Hippocampal formation (tissue), 2 donors: ENCODE data around the gene IQCH.
A peak's percentile ranks its signal among the peaks of the same experiment; 100 is the strongest.

ENCODE experiments used
- DNase-seq, 2 donors: peaks; one replicate each; lab custom pipeline; 2025; lab: John Stamatoyannopoulos, UW

Gene IQCH

GRCh38 chr15:67254238-67255175, at the start of gene IQCH, which contains the start of gene AAGAB:
TSS of gene IQCH (plus strand) at chr15:67254786. CDS start at chr15:67254897, 111 bp downstream.
TSS of gene AAGAB (minus strand) at chr15:67254661. CDS start at chr15:67254631, 30 bp downstream.
- peak; percentile 82 to 96 for DNase-seq

DNA sequence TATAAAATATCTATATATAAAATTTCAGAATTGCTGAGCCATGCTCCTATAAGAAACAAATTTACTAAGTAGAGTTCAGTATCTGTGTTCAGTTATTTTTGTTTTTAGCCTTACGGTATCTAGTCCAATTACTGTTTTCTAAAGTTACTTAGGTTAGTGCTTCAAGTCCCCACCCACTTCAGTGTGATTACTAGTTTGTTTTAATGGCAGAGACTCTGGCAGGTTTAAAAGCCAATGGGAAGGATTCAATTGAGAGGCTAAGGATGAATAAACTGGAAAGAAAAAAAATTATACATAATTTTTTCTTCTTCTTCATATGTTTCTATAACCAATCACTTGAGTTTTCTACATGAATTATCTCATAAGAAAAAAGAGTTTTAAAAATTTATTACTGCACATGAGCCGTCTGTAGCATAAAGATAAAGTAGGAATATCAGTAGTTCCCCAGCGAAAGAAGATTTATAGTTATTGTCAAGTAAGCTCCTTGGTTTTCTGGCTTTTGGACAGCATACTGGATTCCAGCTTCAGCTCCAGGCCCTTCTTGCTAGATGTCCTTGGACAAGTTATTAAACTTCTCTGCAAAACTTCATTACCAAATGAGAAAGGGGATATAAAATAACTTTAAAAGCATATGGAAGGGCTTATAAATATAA, 46.9 kb upstream of the IQCH start:
- DNase-seq: no peak

- DNase-seq: no peak
Measured at GRCh38 chr15:67208396-67208795, 46.2 kb upstream of the IQCH start.

DNA sequence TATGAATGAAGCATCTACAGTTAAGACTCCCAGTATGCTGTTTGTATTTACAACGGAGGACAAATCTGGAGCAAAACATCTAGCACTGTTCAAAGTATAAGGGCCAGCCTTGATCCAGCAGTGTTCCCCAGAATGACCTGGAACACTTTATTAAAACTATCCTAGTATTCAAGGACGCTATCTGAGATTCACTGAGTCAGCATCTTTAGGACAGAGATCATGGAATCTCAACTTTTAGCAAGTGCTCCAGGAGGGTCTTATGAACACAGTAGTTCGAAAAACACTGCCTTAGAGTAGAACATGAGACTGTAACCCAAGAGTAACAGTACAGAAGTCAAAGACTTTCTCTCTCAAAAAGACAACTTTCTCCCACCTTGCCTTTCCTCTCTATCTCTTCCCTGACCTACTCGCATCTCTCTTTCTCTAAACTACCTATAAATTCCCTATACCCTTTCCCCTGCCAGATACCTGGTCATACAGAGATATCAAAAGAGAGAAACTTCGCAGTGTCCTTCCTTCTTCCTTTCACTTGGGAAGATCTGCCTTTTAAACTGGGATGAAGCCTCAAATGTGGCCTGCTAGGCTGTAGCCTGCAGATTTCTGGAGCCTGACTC, 43.9 kb upstream of the IQCH start:
- no peak for DNase-seq

GRCh38 chr15:67212684-67213367, 41.8 kb upstream of the IQCH start:
- no peak for DNase-seq

- no peak for DNase-seq
Measured at GRCh38 chr15:67215102-67215501, 39.5 kb upstream of the IQCH start.

DNA sequence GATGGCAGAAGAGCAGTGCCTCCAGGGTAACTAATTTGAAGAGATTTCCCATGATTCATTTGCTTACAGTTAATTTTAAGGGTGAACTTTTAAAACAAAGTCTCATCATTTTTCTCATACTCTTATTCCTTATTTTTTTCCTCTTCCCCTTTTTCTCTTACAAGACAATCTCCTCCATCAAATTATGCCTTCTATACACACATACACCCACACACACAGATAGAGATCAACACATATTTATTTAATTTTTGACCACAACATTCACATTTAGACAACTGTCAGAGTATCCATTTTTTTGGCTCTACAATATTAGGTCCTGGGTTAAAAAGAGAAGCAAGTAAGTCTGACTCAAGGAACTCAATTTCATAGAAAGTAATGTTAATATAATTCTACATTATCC, 37.7 kb upstream of the IQCH start:
- no peak for DNase-seq

- no peak for DNase-seq
Measured at GRCh38 chr15:67218428-67218827, 36.2 kb upstream of the IQCH start.

- no peak for DNase-seq
Measured at GRCh38 chr15:67219288-67219687, 35.3 kb upstream of the IQCH start.

DNA sequence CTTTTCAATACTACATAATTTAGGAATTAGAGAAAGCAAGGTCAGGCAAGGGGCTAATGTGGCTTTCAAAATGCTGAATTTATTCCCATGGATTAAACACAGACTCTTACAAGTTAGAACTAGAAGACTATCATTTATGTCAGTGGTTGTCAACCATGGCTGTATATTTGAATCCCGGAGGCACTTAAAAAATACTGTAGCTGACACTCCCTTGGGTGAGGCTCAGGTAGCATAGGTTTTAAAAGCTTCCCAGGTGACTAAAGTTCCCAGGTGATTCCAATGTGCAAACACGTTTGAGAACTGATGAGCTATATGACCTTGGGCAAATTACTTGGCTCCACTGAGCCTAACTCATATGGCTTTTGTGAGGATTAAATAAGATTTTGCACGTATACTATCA, 29.7 kb upstream of the IQCH start:
- no peak for DNase-seq

- no peak for DNase-seq
Measured at GRCh38 chr15:67225336-67225735, 29.2 kb upstream of the IQCH start.

DNA sequence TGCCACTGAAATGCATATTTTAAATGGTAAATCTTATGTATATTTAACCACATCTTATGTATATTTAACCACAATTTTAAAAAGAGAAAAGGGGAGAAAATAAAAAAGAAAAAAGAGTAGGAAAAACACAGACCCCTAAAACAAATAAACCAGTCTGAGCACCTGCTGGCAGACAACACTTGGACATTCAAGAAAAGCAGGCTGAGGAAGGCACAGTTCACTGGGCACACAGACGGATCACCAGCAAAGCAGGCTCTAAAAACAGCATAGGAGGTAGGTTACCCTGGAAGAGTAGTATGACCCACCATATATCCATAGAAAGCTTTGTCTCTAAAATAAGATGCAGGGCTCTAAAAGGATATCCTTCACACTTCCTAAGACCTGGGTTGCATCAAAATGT, 27.2 kb upstream of the IQCH start:
- no peak for DNase-seq

GRCh38 chr15:67227846-67228245, 26.7 kb upstream of the IQCH start:
- DNase-seq: no peak

DNA sequence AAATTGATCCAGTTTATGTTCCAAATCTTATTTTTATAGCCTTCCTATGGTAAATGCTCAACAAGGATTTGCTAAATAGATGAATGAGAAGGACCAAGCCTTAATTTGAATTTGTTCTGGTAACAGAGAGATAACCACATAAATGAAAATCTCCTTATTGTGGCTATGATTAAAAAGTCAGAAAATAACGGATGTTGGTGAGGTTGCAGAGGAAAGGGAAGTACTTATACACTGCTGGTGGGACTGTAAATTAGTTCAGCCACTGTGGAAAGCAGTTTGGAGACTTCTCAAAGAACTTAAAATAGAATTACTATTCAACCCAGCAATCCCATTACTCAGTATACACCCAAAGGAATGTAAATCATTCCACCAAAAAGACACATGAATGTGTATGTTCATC, 26.3 kb upstream of the IQCH start:
- no peak for DNase-seq

- no peak for DNase-seq
Measured at GRCh38 chr15:67230504-67230903, 24.1 kb upstream of the IQCH start.

DNA sequence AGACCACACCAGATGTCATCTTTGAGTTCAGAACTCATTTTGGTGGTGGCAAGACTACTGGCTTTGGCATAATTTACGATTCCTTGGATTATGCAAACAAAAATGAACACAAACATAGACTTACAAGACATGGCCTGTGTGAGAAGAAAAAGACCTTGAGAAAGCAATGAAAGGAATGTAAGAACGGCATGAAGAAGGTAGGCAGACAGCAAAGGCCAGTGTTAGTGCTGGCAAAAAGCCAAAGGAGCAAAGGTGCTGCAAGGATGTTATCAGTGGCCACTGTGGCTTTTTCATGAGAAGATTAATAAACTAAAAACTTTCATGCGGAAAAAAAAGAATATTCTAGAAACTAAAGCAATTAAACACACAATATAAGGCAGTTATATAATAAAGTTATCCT, 22.0 kb upstream of the IQCH start:
- DNase-seq: no peak

GRCh38 chr15:67240235-67241131, 14.1 kb upstream of the IQCH start:
- DNase-seq: peak in 1 of 2 donors; percentile 5

GRCh38 chr15:67241132-67241855, 13.3 kb upstream of the IQCH start:
- no peak for DNase-seq

- DNase-seq: no peak
Measured at GRCh38 chr15:67242708-67243111, 11.9 kb upstream of the IQCH start.

DNA sequence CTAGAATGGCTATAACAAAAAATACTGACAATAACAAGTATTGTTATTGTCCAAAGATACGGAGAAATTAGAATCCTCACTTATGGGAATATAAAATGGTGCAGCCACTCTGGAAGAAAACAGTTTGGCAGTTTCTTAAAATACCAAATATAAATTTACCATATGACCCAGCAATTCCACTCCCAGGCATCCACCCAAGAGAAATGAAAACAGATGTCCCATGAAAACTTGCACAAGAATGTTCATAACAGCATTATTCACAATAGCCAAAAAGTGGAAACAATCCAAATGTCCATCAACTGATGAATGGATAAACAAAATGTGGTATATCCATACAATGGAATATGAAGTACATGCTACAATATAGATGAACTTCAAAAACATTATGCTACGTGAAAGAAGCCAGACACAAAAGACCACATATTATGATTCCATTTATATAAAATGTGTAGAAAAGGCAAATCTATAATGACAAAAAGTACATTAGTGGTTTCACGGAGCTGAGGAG, 9.6 kb upstream of the IQCH start:
- no peak for DNase-seq
